HepG2 (cell line): ENCODE data around the gene DUSP15. TPM values are rescaled to one million over a fixed set of nuclear protein-coding genes. Genes with fewer than 3 reads are reported as not detected.

Experiments used
- KDM3A ChIP-seq: IDR thresholded peaks from 2 replicates; pipeline ENCODE4 v1.6.1; 2018; ENCODE audit warnings: low read depth, missing compliant biosample characterization
- MAFF ChIP-seq: IDR thresholded peaks from 2 replicates; pipeline ENCODE4 v1.6.1; 2011; ENCODE audit warnings: low read depth, low read length, improper control_type of control experiment
- RFXANK ChIP-seq: IDR thresholded peaks from 2 replicates; pipeline ENCODE4 v1.6.1; 2016
- TBP ChIP-seq: sonication (generic); formaldehyde crosslinking; IDR thresholded peaks from 2 replicates; pipeline ENCODE4 v1.5.0; 2020; ENCODE audit warnings: missing genetic modification reagents
- ZFP82 ChIP-seq: sonication (generic); formaldehyde crosslinking; IDR thresholded peaks from 2 replicates; pipeline ENCODE4 v1.5.1; 2020; ENCODE audit warnings: mild to moderate bottlenecking, missing genetic modification reagents, borderline replicate concordance
- ZNF17 ChIP-seq: sonication (generic); formaldehyde crosslinking; IDR thresholded peaks from 2 replicates; pipeline ENCODE4 v1.5.0; 2020; ENCODE audit warnings: mild to moderate bottlenecking, missing genetic modification reagents
- ZNF274 ChIP-seq: sonication (generic); formaldehyde crosslinking; IDR thresholded peaks from 2 replicates; pipeline ENCODE4 v1.5.1; 2020; ENCODE audit warnings: mild to moderate bottlenecking, missing genetic modification reagents
- polyA plus RNA-seq, 8 experiments: library from polyadenylated mRNA; depleted of rRNA in 3 of 8; stranded (reverse) in 7 of 8; unstranded in 1 of 8; fragments of >200 nt; fragmentation: Illumina TruSeq in 4 of 8; extraction: Trizol in 4 of 8; gene quantifications; 2 replicates each; pipeline versions ENCODE4 v1.2.1 to v1.2.3, GENCODE V29; 2011 to 2016; ENCODE audit warnings: low read depth in 4 of 8, missing spikeins in 1 of 8, mixed read lengths in 1 of 8; ENCODE audit not compliant: insufficient read depth in 1 of 8
- total RNA-seq, 5 experiments: library from RNA; depleted of rRNA; stranded (reverse); fragments of >200 nt; fragmentation: Illumina TruSeq; extraction: Trizol; gene quantifications; 2 replicates each; pipeline ENCODE4 v1.2.3, GENCODE V29; 2016; ENCODE audit warnings: low read depth in 1 of 5
- TF ChIP-seq, protein P1 (sequence below): sonication (generic); formaldehyde crosslinking; IDR thresholded peaks from 2 replicates; pipeline ENCODE4 v1.4.0; 2020; ENCODE audit warnings: missing genetic modification reagents, borderline replicate concordance
- TF ChIP-seq, protein P2 (sequence below): sonication (generic); formaldehyde crosslinking; IDR thresholded peaks from 2 replicates; pipeline ENCODE4 v1.4.0; 2020; ENCODE audit warnings: mild to moderate bottlenecking, low read depth, missing genetic modification reagents
- TF ChIP-seq, protein P3 (sequence below): sonication (generic); formaldehyde crosslinking; IDR thresholded peaks from 2 replicates; pipeline ENCODE4 v1.4.0; 2020; ENCODE audit warnings: mild to moderate bottlenecking, missing genetic modification reagents, borderline replicate concordance
- TF ChIP-seq, protein P4 (sequence below): sonication (generic); formaldehyde crosslinking; conservative IDR thresholded peaks from 2 replicates; pipeline ENCODE4 v1.4.0; 2020; ENCODE audit warnings: missing genetic modification reagents
- TF ChIP-seq, protein P5 (sequence below): sonication (generic); formaldehyde crosslinking; IDR thresholded peaks from 2 replicates; pipeline ENCODE4 v1.8.0; 2023; ENCODE audit warnings: mild to moderate bottlenecking, missing genetic modification reagents

DUSP15 gene
- total and polyA plus RNA-seq, 2 of the 13 experiments (the other 11 are each of a cell fraction or from before 2014, with no cell fraction given): 0.17 to 0.93 TPM

DNA sequence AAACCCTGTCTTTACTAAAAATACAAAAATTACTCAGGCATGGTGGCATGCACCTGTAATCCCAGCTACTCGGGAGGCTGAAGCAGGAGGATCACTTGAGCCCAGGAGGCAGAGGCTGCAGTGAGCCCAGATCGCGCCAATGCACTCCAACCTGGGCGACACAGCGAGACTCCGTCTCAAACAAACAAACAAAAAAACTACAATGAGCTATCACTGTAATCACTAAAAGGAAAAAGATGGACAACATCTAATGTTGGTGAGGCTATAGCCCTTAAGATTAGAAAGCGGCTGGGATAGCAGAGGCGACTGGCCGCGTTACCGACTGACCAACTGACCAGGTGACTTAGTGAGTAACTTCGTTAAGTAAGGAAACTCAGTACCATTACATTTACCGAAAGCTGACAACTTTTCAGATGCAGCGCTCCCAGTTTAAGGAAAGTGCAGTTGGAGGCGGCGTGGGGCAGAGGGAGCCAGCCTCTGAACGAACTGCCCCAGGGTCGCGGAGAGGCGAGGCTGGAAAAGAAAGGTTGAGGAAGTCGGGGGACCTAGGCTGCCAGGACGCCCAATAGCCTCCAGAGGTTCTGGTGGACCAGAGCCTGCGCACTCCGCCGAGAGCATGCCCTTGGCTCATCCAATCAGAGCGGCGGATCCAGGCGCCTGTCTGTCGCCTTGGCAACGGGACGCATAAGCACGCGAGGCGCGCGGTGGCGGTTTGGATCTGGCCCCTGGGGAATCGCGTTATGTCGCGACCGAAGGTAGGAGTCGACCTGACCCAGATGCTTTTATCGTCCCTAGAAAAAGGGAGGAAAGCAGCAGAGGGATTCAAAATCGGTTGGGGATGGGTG, 9.0 kb upstream of the DUSP15 start (continued):
- TF ChIP-seq, protein P1, sequence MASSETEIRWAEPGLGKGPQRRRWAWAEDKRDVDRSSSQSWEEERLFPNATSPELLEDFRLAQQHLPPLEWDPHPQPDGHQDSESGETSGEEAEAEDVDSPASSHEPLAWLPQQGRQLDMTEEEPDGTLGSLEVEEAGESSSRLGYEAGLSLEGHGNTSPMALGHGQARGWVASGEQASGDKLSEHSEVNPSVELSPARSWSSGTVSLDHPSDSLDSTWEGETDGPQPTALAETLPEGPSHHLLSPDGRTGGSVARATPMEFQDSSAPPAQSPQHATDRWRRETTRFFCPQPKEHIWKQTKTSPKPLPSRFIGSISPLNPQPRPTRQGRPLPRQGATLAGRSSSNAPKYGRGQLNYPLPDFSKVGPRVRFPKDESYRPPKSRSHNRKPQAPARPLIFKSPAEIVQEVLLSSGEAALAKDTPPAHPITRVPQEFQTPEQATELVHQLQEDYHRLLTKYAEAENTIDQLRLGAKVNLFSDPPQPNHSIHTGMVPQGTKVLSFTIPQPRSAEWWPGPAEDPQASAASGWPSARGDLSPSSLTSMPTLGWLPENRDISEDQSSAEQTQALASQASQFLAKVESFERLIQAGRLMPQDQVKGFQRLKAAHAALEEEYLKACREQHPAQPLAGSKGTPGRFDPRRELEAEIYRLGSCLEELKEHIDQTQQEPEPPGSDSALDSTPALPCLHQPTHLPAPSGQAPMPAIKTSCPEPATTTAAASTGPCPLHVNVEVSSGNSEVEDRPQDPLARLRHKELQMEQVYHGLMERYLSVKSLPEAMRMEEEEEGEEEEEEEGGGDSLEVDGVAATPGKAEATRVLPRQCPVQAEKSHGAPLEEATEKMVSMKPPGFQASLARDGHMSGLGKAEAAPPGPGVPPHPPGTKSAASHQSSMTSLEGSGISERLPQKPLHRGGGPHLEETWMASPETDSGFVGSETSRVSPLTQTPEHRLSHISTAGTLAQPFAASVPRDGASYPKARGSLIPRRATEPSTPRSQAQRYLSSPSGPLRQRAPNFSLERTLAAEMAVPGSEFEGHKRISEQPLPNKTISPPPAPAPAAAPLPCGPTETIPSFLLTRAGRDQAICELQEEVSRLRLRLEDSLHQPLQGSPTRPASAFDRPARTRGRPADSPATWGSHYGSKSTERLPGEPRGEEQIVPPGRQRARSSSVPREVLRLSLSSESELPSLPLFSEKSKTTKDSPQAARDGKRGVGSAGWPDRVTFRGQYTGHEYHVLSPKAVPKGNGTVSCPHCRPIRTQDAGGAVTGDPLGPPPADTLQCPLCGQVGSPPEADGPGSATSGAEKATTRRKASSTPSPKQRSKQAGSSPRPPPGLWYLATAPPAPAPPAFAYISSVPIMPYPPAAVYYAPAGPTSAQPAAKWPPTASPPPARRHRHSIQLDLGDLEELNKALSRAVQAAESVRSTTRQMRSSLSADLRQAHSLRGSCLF: no peak
- TF ChIP-seq KDM3A (CRISPR knock-in tag): peak; percentile 29; the same call in 1 of the 2 replicates
- TF ChIP-seq RFXANK: peak; percentile 76
- TF ChIP-seq, protein P2, sequence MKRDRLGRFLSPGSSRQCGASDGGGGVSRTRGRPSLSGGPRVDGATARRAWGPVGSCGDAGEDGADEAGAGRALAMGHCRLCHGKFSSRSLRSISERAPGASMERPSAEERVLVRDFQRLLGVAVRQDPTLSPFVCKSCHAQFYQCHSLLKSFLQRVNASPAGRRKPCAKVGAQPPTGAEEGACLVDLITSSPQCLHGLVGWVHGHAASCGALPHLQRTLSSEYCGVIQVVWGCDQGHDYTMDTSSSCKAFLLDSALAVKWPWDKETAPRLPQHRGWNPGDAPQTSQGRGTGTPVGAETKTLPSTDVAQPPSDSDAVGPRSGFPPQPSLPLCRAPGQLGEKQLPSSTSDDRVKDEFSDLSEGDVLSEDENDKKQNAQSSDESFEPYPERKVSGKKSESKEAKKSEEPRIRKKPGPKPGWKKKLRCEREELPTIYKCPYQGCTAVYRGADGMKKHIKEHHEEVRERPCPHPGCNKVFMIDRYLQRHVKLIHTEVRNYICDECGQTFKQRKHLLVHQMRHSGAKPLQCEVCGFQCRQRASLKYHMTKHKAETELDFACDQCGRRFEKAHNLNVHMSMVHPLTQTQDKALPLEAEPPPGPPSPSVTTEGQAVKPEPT (CRISPR knock-in tag): peak; percentile 91
- TF ChIP-seq MAFF: no peak
- TF ChIP-seq ZNF274 (CRISPR knock-in tag): peak; percentile 40; the same call in 1 of the 2 replicates
- no peak for TF ChIP-seq ZNF17 (CRISPR knock-in tag)
- peak; percentile 71; the same call in 1 of the 2 replicates for TF ChIP-seq TBP (CRISPR knock-in tag)
- peak; percentile 67; the same call in 1 of the 2 replicates for TF ChIP-seq ZFP82 (CRISPR knock-in tag)
- TF ChIP-seq, protein P3, sequence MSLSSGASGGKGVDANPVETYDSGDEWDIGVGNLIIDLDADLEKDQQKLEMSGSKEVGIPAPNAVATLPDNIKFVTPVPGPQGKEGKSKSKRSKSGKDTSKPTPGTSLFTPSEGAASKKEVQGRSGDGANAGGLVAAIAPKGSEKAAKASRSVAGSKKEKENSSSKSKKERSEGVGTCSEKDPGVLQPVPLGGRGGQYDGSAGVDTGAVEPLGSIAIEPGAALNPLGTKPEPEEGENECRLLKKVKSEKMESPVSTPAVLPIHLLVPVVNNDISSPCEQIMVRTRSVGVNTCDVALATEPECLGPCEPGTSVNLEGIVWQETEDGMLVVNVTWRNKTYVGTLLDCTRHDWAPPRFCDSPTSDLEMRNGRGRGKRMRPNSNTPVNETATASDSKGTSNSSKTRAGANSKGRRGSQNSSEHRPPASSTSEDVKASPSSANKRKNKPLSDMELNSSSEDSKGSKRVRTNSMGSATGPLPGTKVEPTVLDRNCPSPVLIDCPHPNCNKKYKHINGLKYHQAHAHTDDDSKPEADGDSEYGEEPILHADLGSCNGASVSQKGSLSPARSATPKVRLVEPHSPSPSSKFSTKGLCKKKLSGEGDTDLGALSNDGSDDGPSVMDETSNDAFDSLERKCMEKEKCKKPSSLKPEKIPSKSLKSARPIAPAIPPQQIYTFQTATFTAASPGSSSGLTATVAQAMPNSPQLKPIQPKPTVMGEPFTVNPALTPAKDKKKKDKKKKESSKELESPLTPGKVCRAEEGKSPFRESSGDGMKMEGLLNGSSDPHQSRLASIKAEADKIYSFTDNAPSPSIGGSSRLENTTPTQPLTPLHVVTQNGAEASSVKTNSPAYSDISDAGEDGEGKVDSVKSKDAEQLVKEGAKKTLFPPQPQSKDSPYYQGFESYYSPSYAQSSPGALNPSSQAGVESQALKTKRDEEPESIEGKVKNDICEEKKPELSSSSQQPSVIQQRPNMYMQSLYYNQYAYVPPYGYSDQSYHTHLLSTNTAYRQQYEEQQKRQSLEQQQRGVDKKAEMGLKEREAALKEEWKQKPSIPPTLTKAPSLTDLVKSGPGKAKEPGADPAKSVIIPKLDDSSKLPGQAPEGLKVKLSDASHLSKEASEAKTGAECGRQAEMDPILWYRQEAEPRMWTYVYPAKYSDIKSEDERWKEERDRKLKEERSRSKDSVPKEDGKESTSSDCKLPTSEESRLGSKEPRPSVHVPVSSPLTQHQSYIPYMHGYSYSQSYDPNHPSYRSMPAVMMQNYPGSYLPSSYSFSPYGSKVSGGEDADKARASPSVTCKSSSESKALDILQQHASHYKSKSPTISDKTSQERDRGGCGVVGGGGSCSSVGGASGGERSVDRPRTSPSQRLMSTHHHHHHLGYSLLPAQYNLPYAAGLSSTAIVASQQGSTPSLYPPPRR (CRISPR knock-in tag): peak; percentile 56; the same call in 1 of the 2 replicates
- TF ChIP-seq, protein P4, sequence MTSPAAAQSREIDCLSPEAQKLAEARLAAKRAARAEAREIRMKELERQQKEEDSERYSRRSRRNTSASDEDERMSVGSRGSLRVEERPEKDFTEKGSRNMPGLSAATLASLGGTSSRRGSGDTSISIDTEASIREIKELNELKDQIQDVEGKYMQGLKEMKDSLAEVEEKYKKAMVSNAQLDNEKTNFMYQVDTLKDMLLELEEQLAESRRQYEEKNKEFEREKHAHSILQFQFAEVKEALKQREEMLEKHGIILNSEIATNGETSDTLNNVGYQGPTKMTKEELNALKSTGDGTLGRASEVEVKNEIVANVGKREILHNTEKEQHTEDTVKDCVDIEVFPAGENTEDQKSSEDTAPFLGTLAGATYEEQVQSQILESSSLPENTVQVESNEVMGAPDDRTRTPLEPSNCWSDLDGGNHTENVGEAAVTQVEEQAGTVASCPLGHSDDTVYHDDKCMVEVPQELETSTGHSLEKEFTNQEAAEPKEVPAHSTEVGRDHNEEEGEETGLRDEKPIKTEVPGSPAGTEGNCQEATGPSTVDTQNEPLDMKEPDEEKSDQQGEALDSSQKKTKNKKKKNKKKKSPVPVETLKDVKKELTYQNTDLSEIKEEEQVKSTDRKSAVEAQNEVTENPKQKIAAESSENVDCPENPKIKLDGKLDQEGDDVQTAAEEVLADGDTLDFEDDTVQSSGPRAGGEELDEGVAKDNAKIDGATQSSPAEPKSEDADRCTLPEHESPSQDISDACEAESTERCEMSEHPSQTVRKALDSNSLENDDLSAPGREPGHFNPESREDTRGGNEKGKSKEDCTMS (CRISPR knock-in tag): 0 out of 2 replicates have a peak, but pooled peaks have one; percentile 60
- TF ChIP-seq, protein P5, sequence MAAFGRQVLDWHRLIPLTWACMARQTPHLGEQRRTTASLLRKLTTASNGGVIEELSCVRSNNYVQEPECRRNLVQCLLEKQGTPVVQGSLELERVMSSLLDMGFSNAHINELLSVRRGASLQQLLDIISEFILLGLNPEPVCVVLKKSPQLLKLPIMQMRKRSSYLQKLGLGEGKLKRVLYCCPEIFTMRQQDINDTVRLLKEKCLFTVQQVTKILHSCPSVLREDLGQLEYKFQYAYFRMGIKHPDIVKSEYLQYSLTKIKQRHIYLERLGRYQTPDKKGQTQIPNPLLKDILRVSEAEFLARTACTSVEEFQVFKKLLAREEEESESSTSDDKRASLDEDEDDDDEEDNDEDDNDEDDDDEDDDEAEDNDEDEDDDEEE (CRISPR knock-in tag): no peak; the same call in 1 of the 2 replicates
